Measurements from ENCODE around the gene SLC25A22. TPM values are rescaled to one million over a fixed set of nuclear protein-coding genes. Genes with fewer than 3 reads are reported as not detected.

Gene SLC25A22
- total RNA-seq, 1 donor from 2014 or later, result 35.6 TPM

DNA sequence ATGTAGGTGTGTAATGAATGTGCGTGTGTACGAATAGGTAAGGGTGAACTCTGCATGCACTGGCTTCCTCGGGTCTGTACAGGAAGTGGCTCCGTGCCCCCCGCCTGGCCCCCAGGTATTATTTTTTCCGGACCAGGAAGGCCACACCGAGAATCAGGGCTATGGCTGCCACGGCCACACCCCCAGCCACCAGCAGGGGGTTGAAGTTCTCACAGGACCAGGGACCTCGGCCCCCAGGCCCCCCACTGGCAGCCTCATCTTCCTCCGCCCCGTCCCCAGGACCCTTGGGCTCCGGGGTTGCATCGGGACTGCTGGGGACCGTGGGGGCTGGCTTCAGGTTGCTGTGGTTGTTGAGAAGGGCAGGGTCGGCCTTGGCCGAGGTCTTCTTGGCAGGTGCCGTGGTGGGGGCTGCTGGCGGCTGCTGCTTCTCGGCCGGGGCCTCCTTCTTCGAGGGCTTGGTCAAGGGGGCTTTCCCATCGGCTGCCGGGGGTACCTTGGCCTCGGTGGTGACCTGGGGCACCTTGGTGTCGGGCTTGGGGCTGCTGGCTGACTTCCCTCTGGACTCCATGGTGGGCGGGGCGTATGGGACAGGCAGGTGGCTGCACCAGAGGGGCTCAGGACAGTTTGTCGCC is 10.0 kb downstream of the SLC25A22 start:
- no peak overlapping the region for H3K27ac Mint-ChIP-seq
- H3K4me1 Mint-ChIP-seq (ENCODE audit: unreplicated experiment), result peaks cover 9% of the 10 kb centered on the region
- no peak for DNase-seq (ENCODE audit: extremely low spot score, unreplicated experiment)
- H3K36me3 Mint-ChIP-seq, result no peaks in the 10 kb centered on the region
- no peaks in the 10 kb centered on the region for H3K27me3 Mint-ChIP-seq
- TF ChIP-seq, protein P1, sequence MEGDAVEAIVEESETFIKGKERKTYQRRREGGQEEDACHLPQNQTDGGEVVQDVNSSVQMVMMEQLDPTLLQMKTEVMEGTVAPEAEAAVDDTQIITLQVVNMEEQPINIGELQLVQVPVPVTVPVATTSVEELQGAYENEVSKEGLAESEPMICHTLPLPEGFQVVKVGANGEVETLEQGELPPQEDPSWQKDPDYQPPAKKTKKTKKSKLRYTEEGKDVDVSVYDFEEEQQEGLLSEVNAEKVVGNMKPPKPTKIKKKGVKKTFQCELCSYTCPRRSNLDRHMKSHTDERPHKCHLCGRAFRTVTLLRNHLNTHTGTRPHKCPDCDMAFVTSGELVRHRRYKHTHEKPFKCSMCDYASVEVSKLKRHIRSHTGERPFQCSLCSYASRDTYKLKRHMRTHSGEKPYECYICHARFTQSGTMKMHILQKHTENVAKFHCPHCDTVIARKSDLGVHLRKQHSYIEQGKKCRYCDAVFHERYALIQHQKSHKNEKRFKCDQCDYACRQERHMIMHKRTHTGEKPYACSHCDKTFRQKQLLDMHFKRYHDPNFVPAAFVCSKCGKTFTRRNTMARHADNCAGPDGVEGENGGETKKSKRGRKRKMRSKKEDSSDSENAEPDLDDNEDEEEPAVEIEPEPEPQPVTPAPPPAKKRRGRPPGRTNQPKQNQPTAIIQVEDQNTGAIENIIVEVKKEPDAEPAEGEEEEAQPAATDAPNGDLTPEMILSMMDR (conservative IDR thresholded peaks at IDR 0.05), result peak; percentile 46
- H3K4me3 Mint-ChIP-seq, result no peak overlapping the region
- no peaks in the 10 kb centered on the region for H3K9me3 Mint-ChIP-seq

DNA sequence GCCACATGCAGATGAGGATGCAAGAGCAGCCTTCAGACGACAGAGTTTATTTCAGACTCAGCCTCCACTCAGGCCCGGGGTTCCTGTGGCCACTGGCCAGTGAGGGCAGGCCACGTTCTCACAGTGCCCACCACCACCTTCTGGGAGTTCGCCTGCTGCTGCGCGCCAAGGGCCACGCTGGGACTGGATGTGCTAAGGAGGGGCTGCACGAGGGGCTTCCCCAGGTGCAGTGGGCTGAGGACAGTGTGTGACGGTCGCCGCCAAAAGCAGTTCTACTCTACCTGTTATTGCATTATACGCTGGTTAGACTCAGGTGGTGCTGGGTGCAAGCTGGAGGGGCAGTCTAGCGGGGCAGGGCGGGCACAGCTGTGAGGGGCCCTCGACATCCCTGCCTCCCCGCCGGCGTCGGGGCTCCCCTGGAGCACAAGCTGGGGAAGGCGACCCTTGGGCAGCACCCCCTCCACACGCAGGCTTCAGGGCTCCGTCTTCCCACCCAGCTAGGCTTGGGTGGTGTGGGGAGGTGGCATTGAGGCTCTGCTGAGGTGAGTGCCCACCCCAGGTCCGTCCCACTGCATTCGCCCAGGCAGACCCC is 10.9 kb downstream of the SLC25A22 start:
- peaks cover 12% of the 10 kb centered on the region for H3K4me1 Mint-ChIP-seq (ENCODE audit: unreplicated experiment)
- no peak for DNase-seq (ENCODE audit: extremely low spot score, unreplicated experiment)
- no peaks in the 10 kb centered on the region for H3K27me3 Mint-ChIP-seq
- no peak overlapping the region for H3K27ac Mint-ChIP-seq
- no peaks in the 10 kb centered on the region for H3K9me3 Mint-ChIP-seq
- H3K36me3 Mint-ChIP-seq, result no peaks in the 10 kb centered on the region
- H3K4me3 Mint-ChIP-seq, result no peak overlapping the region
- TF ChIP-seq, protein P1 (conservative IDR thresholded peaks at IDR 0.05), result no peak

DNA sequence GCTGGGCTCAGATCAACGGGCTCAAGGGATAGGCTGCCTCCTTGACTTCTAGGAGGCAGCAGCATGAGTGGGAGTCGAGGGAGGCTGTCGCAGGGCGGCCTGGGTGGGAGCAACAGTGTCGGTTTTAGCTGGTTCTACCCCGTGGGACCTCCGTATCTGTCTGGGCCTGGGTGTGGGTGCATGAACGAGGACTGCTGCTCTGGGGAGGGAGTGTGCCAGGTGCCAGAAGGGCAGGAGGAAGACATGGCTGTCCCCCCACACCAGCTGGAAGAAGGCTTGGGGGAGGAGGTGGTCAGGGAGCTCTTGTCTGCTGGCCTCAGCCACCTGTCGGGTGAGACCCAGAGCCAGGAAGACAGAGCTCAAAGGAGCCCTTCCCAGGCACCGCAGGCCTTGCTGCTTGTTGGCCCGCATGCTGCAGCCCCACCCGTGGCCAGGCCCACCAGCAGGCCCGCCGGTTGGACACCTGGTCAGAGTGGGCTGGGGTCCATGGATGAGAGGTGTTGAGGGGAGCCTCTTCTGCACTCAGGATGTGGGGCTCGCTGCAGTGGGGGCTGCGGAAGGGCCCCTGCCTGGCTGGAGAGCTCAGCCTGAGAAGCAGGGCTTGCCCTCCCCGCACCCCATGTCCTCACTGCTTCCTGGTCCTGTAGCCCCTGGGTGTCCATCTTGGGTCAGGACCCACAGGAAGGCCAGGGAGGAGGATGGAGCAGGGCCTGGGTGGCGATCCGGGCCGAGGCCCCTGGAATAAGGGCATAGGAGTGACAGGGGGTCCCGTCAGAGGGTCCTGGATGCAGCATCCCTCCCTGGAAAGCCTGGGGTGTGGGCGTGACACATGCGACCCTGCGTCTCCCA is 11.6 kb downstream of the SLC25A22 start:
- H3K9me3 Mint-ChIP-seq, result no peaks in the 10 kb centered on the region
- H3K27ac Mint-ChIP-seq, result no peak overlapping the region
- no peak for DNase-seq (ENCODE audit: extremely low spot score, unreplicated experiment)
- no peaks in the 10 kb centered on the region for H3K27me3 Mint-ChIP-seq
- TF ChIP-seq, protein P1 (conservative IDR thresholded peaks at IDR 0.05), result no peak
- H3K4me3 Mint-ChIP-seq, result no peak overlapping the region
- H3K36me3 Mint-ChIP-seq, result no peaks in the 10 kb centered on the region
- peaks cover 12% of the 10 kb centered on the region for H3K4me1 Mint-ChIP-seq (ENCODE audit: unreplicated experiment)

DNA sequence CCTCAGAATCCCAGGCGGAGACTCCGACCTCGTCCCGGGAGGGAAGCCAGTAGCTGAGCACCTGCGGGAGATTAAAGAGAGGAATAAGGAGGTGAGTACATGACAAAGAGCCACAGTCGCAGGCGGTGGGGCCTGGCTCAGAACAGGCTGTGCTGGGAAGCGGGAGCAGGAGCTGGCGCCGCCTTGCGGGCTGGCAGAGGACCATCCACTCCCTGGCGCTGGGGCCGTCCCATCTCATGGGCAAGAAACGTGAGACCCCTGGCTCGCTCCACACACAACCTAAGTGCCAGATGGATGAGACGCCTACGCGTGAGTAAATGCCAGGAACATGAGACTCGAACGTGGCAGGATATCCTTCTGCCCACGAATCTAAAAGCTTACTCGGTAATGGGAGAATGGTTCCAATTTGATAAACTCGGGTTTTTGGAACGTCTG is 14.5 kb downstream of the SLC25A22 start:
- peak overlapping the region; percentile 73 for H3K4me3 Mint-ChIP-seq
- H3K4me1 Mint-ChIP-seq (ENCODE audit: unreplicated experiment), result peaks cover 12% of the 10 kb centered on the region
- TF ChIP-seq, protein P1 (conservative IDR thresholded peaks at IDR 0.05), result peak; percentile 88
- peak overlapping the region; percentile 89 for H3K27ac Mint-ChIP-seq
- DNase-seq (ENCODE audit: extremely low spot score, unreplicated experiment), result no peak
- H3K9me3 Mint-ChIP-seq, result no peaks in the 10 kb centered on the region
- no peaks in the 10 kb centered on the region for H3K36me3 Mint-ChIP-seq
- no peaks in the 10 kb centered on the region for H3K27me3 Mint-ChIP-seq

DNA sequence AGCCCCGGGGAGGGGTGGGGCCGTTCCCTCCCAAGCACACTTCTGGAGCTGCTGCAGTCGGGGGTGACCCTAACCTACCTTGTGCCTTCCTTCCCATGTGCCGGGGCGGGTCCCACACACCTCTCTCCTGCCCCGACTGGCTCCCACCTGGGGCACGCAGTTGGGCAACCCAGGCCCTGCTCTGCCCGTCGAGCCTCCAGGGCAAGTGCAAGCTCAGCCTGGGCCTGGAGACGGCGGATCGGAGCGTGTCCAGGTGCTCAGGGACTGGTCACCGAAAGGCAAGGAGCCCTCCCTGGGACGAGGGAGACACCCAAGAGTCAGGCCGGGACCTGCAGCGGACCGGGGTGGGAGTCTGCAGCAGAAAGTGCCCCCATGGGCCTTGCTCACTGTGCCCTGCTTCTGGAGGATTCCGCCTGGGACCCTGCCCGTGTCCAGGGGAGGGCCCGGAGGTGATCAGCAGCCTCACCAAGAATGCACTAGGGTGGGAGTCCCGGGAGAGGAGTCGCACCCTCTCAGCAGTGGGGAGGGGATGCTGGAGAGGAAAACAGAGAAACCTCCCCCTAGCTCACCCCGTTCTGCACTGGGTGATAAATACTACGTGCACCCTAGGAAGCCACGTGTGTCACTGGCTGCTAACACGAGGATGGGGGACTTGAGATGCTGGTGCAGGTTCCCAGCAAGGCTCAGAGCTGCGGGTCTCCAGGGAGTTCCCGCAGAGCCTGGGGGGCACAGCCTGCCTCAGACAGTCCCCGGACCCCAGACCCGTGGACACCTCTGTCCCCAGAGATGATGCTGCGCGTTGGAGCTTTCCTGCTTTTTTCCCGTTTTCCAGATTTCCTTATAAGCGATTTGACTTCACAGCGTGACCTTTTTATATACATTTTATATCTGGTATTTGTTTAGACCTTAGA is 15.6 kb downstream of the SLC25A22 start:
- Mint-ChIP-seq H3K36me3 (no peaks in the 10 kb centered on the region), H3K27ac (no peak overlapping the region), H3K27me3 (no peaks in the 10 kb centered on the region)

More for the DNA sequence above, 15.6 kb downstream of the SLC25A22 start:
- Mint-ChIP-seq H3K9me3 (no peaks in the 10 kb centered on the region), H3K4me3 (no peak overlapping the region), H3K4me1 (ENCODE audit: unreplicated experiment) (peaks cover 12% of the 10 kb centered on the region)
- TF ChIP-seq, protein P1 (conservative IDR thresholded peaks at IDR 0.05), result no peak
- DNase-seq (ENCODE audit: extremely low spot score, unreplicated experiment), result no peak

Measured in type B pancreatic cell (in vitro differentiated cells).